ENCODE measurements around the gene ECE1.

- TF ChIP-seq CTCF (IDR thresholded peaks at IDR 0.05; ENCODE audit: low read length) (no peak), EZH2 (IDR thresholded peaks at IDR 0.05; ENCODE audit: borderline replicate concordance, low read length) (no peak)
These were observed 15.6 kb upstream of the ECE1 start for GRCh38 chr1:21305900-21306189.
